ENCODE measurements around the gene FNDC3A.
A peak's percentile ranks its signal among the peaks of the same experiment; 100 is the strongest.

FNDC3A gene

DNA sequence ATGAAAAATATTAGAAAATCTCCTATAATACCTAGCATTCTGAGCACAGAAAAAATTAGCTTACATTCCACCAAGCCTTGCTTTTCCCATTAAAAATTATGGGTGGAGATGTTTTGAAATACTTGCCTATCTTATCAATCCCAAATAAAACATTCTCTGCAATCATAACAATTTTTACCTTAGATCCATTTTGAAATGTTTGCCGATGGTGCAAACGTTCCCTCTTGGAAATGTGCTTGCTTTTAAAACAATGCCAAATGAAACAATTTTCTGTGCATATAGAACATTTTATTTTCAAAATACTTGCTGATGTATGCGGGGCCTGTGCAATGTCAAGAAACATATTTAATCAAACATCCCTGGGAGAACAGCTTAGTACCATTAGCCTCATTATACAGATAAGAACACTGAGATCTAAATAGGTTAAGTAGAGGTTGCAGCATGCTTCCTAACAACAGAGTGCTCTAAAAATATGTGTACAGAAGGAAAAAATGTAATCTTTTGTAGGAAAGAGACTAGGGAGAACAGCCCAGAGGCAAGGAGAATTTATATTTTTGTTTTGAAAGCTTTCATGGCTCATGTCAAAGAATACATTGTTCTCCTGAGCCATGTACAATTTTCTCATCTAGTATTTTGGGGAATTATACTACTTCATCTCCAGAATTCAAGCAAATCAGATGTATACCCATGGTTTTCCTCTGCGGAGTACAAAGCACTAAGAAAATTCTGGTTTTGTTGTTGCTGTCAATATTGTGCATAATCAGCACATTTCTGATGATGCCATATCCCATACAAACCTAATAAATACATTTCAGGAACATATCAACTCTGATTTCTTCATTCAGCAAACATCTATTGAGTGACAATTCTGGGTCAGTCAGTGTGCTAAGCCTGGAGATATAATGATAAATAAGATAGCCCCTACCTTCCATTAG, 25.9 kb upstream of the FNDC3A start:
- no peaks in the 10 kb centered on the region for H3K27me3 ChIP-seq (ENCODE audit: control insufficient read depth in 1 of 2, insufficient read depth in 2 of 2, low read length in 2 of 2)
- H3K4me3 ChIP-seq (ENCODE audit: low read length in 2 of 2), result no peak overlapping the region
- no peaks in the 10 kb centered on the region for H3K4me1 ChIP-seq (ENCODE audit: control insufficient read depth, insufficient read depth, low read length)
- no peak overlapping the region for H3K27ac ChIP-seq (ENCODE audit: low read length)
- H3K9me3 ChIP-seq (ENCODE audit: control insufficient read depth in 2 of 2, low read length in 2 of 2), result no peaks in the 10 kb centered on the region
- H3K36me3 ChIP-seq (ENCODE audit: control insufficient read depth in 2 of 2, insufficient read depth in 2 of 2, low read length in 2 of 2), result no peaks in the 10 kb centered on the region
- no peak overlapping the region for H3K9ac ChIP-seq (ENCODE audit: low read length in 2 of 2)

- no peaks in the 10 kb centered on the region for H3K4me1 ChIP-seq (ENCODE audit: control insufficient read depth, insufficient read depth, low read length)
- H3K27ac ChIP-seq (ENCODE audit: low read length), result no peak overlapping the region
- H3K9ac ChIP-seq (ENCODE audit: low read length in 2 of 2), result no peak overlapping the region
- no peak overlapping the region for H3K4me3 ChIP-seq (ENCODE audit: low read length in 2 of 2)
- H3K36me3 ChIP-seq (ENCODE audit: control insufficient read depth in 2 of 2, insufficient read depth in 2 of 2, low read length in 2 of 2), result no peaks in the 10 kb centered on the region
- H3K27me3 ChIP-seq (ENCODE audit: control insufficient read depth in 1 of 2, insufficient read depth in 2 of 2, low read length in 2 of 2), result no peaks in the 10 kb centered on the region
- no peaks in the 10 kb centered on the region for H3K9me3 ChIP-seq (ENCODE audit: control insufficient read depth in 2 of 2, low read length in 2 of 2)
Measured at GRCh38 chr13:48950501-48950875, 25.2 kb upstream of the FNDC3A start.

GRCh38 chr13:48954081-48954480, 21.6 kb upstream of the FNDC3A start:
- no peaks in the 10 kb centered on the region for H3K9me3 ChIP-seq (ENCODE audit: control insufficient read depth in 2 of 2, low read length in 2 of 2)
- H3K27me3 ChIP-seq (ENCODE audit: control insufficient read depth in 1 of 2, insufficient read depth in 2 of 2, low read length in 2 of 2), result no peaks in the 10 kb centered on the region
- no peak overlapping the region for H3K9ac ChIP-seq (ENCODE audit: low read length in 2 of 2)
- H3K27ac ChIP-seq (ENCODE audit: low read length), result no peak overlapping the region
- H3K36me3 ChIP-seq (ENCODE audit: control insufficient read depth in 2 of 2, insufficient read depth in 2 of 2, low read length in 2 of 2), result no peaks in the 10 kb centered on the region
- no peaks in the 10 kb centered on the region for H3K4me1 ChIP-seq (ENCODE audit: control insufficient read depth, insufficient read depth, low read length)
- no peak overlapping the region for H3K4me3 ChIP-seq (ENCODE audit: low read length in 2 of 2)

DNA sequence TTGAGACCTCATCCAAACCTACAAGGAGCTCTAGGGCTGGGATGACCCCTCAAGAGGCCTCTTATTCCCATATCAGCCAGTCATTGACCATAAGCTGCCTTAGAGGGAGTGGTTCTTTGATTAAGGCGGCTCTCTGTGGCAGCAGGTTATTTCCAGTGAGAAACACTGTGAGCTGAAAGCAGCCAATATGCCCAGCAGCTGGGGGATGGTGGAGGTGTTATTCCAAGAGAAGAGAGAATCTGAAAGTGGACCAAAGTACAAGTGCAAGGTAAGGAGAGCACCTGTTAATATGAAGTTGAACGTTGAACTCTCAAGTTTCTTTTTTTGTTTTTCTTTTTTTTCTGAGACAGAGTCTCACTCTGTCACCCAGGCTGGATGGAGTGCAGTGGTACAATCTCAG, 20.2 kb upstream of the FNDC3A start:
- Histone ChIP-seq H3K9me3 (ENCODE audit: control insufficient read depth in 2 of 2, low read length in 2 of 2) (no peaks in the 10 kb centered on the region), H3K36me3 (ENCODE audit: control insufficient read depth in 2 of 2, insufficient read depth in 2 of 2, low read length in 2 of 2) (no peaks in the 10 kb centered on the region), H3K4me1 (ENCODE audit: control insufficient read depth, insufficient read depth, low read length) (no peaks in the 10 kb centered on the region), H3K27me3 (ENCODE audit: control insufficient read depth in 1 of 2, insufficient read depth in 2 of 2, low read length in 2 of 2) (no peaks in the 10 kb centered on the region), H3K27ac (ENCODE audit: low read length) (no peak overlapping the region), H3K4me3 (ENCODE audit: low read length in 2 of 2) (no peak overlapping the region), H3K9ac (ENCODE audit: low read length in 2 of 2) (no peak overlapping the region)

GRCh38 chr13:48961379-48961778, 14.3 kb upstream of the FNDC3A start:
- Histone ChIP-seq H3K9ac (ENCODE audit: low read length in 2 of 2) (no peak overlapping the region), H3K36me3 (ENCODE audit: control insufficient read depth in 2 of 2, insufficient read depth in 2 of 2, low read length in 2 of 2) (no peaks in the 10 kb centered on the region), H3K4me3 (ENCODE audit: low read length in 2 of 2) (no peak overlapping the region), H3K27ac (ENCODE audit: low read length) (no peak overlapping the region), H3K9me3 (ENCODE audit: control insufficient read depth in 2 of 2, low read length in 2 of 2) (no peaks in the 10 kb centered on the region), H3K4me1 (ENCODE audit: control insufficient read depth, insufficient read depth, low read length) (no peaks in the 10 kb centered on the region), H3K27me3 (ENCODE audit: control insufficient read depth in 1 of 2, insufficient read depth in 2 of 2, low read length in 2 of 2) (no peaks in the 10 kb centered on the region)

GRCh38 chr13:48962281-48962680, 13.4 kb upstream of the FNDC3A start:
- Histone ChIP-seq H3K9ac (ENCODE audit: low read length in 2 of 2) (no peak overlapping the region), H3K4me3 (ENCODE audit: low read length in 2 of 2) (no peak overlapping the region), H3K9me3 (ENCODE audit: control insufficient read depth in 2 of 2, low read length in 2 of 2) (no peaks in the 10 kb centered on the region), H3K4me1 (ENCODE audit: control insufficient read depth, insufficient read depth, low read length) (no peaks in the 10 kb centered on the region), H3K36me3 (ENCODE audit: control insufficient read depth in 2 of 2, insufficient read depth in 2 of 2, low read length in 2 of 2) (no peaks in the 10 kb centered on the region), H3K27me3 (ENCODE audit: control insufficient read depth in 1 of 2, insufficient read depth in 2 of 2, low read length in 2 of 2) (no peaks in the 10 kb centered on the region), H3K27ac (ENCODE audit: low read length) (no peak overlapping the region)

DNA sequence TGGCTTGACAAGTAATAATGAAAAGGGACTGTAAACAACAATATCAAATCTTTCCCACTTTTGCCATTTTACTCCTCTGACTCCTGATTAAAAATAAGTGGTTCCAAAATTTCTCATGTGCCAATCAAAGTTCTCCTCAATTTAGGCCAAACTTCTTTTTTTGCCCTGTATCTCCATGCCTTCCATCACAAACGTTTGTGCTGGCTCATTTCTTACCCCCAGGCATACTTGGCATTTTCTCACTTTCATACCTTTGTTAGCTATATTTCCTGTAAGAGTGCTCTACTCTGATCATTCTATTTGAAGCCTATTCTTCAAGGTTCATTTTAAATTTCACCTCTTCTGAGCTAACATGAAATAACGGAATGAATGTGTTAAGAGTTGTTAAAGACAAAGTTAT, 10.0 kb upstream of the FNDC3A start:
- Histone ChIP-seq H3K9me3 (ENCODE audit: control insufficient read depth in 2 of 2, low read length in 2 of 2) (no peaks in the 10 kb centered on the region), H3K27ac (ENCODE audit: low read length) (no peak overlapping the region), H3K4me1 (ENCODE audit: control insufficient read depth, insufficient read depth, low read length) (no peaks in the 10 kb centered on the region), H3K27me3 (ENCODE audit: control insufficient read depth in 1 of 2, insufficient read depth in 2 of 2, low read length in 2 of 2) (no peaks in the 10 kb centered on the region), H3K4me3 (ENCODE audit: low read length in 2 of 2) (no peak overlapping the region), H3K9ac (ENCODE audit: low read length in 2 of 2) (no peak overlapping the region), H3K36me3 (ENCODE audit: control insufficient read depth in 2 of 2, insufficient read depth in 2 of 2, low read length in 2 of 2) (no peaks in the 10 kb centered on the region)

- H3K9me3 ChIP-seq (ENCODE audit: control insufficient read depth in 2 of 2, low read length in 2 of 2), result no peaks in the 10 kb centered on the region
- H3K36me3 ChIP-seq (ENCODE audit: control insufficient read depth in 2 of 2, insufficient read depth in 2 of 2, low read length in 2 of 2), result no peaks in the 10 kb centered on the region
- H3K4me3 ChIP-seq (ENCODE audit: low read length in 2 of 2), result no peak overlapping the region
- no peaks in the 10 kb centered on the region for H3K4me1 ChIP-seq (ENCODE audit: control insufficient read depth, insufficient read depth, low read length)
- no peaks in the 10 kb centered on the region for H3K27me3 ChIP-seq (ENCODE audit: control insufficient read depth in 1 of 2, insufficient read depth in 2 of 2, low read length in 2 of 2)
- H3K27ac ChIP-seq (ENCODE audit: low read length), result no peak overlapping the region
- H3K9ac ChIP-seq (ENCODE audit: low read length in 2 of 2), result no peak overlapping the region
Measured at GRCh38 chr13:48969685-48970084, 6.0 kb upstream of the FNDC3A start.

DNA sequence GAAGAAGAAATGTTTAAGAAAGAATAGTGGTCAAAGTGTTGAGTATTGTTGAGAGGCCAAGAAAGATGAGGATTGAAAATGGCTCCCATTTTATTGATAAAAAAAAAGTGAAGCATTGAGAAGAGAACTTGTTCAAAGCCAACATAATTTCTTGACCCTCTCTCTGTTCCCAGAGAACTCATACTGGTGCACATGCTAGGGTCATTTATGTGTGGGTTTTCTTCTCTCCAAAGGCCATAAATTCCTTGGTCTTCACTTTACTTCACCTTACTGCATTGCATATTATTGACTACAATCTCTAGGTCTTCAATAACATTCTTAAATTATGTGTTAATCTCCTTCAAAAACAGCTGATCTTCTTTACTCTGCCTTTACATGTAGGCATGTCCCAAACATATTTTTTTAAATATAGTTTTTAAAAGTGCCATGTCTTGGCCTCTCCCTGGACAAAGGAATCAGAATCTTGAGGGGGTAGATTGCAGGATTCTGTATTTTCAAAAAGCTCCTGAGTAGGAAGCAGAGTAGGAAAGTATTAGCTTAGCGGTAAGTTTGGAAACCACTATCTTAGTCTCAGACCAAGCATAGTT, 1.8 kb upstream of the FNDC3A start:
- Histone ChIP-seq H3K9ac (ENCODE audit: low read length in 2 of 2) (no peak overlapping the region), H3K4me1 (ENCODE audit: control insufficient read depth, insufficient read depth, low read length) (no peaks in the 10 kb centered on the region), H3K36me3 (ENCODE audit: control insufficient read depth in 2 of 2, insufficient read depth in 2 of 2, low read length in 2 of 2) (no peaks in the 10 kb centered on the region), H3K27ac (ENCODE audit: low read length) (no peak overlapping the region), H3K9me3 (ENCODE audit: control insufficient read depth in 2 of 2, low read length in 2 of 2) (no peaks in the 10 kb centered on the region), H3K27me3 (ENCODE audit: control insufficient read depth in 1 of 2, insufficient read depth in 2 of 2, low read length in 2 of 2) (no peaks in the 10 kb centered on the region), H3K4me3 (ENCODE audit: low read length in 2 of 2) (no peak overlapping the region)

DNA sequence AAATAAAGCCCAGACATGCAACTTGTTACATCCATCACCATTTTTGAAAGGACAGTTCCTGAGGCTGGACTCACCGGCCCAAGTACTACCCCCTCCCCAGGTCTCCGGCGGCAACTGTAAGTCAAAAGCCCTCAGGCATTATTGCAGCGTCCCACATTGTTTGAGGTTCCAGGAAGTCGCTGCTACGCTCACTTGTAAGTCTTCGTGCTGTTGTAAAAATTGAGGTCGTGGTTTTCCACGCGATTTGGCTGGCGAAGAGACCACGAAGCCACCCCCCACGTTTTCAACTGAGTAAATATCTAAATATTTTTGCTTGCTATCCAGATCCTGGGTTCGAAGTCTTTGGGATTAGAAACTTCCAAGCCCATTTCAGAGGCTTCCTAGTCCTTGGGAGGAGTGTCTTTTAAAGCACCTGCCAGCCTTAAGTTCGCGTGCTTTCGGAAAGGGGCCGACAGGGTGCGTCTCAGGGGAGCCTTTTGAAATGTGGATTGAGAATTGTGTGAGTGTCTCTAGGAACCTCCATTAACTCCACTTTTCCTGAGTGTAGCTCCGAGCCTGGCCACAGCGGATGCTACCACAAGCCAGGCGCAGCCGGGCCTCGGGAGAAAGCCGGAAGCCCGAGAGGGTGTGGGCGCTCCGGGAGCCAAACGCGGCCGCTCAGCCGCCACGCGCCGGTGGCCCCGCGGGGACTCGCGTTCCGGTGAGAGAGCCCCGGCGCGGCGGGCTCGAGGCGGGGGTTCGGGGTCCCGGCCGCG, 434 bp upstream of the FNDC3A start:
- H3K4me1 ChIP-seq (ENCODE audit: control insufficient read depth, insufficient read depth, low read length), result no peaks in the 10 kb centered on the region
- H3K36me3 ChIP-seq (ENCODE audit: control insufficient read depth in 2 of 2, insufficient read depth in 2 of 2, low read length in 2 of 2), result no peaks in the 10 kb centered on the region
- peak overlapping the region; percentile 90 to 97 for H3K9ac ChIP-seq (ENCODE audit: low read length in 2 of 2)
- H3K27me3 ChIP-seq (ENCODE audit: control insufficient read depth in 1 of 2, insufficient read depth in 2 of 2, low read length in 2 of 2), result no peaks in the 10 kb centered on the region
- H3K9me3 ChIP-seq (ENCODE audit: control insufficient read depth in 2 of 2, low read length in 2 of 2), result no peaks in the 10 kb centered on the region
- peak overlapping the region; percentile 91 for H3K27ac ChIP-seq (ENCODE audit: low read length)
- peak overlapping the region; percentile 84 to 85 for H3K4me3 ChIP-seq (ENCODE audit: low read length in 2 of 2)

All from stomach smooth muscle (tissue), 2 donors.